ENCODE data around the gene OCA2. TPM values are rescaled to one million over a fixed set of nuclear protein-coding genes. Genes with fewer than 3 reads are reported as not detected.
A peak's percentile ranks its signal among the peaks of the same experiment; 100 is the strongest.

The OCA2 gene
- total and polyA plus RNA-seq, 4 donors: 2.6 to 7.5 (median 3.2) TPM

GRCh38 chr15:27912283-27912682 is 186.8 kb downstream of the OCA2 start:
- Histone ChIP-seq H3K27ac (ENCODE audit: low read depth, low read length) (no peak overlapping the region), H3K27me3 (ENCODE audit: control insufficient read depth, insufficient read depth, low read length) (no peaks in the 10 kb centered on the region), H3K9me3 (ENCODE audit: control insufficient read depth, insufficient read depth, low read length) (no peaks in the 10 kb centered on the region), H3K36me3 (ENCODE audit: control insufficient read depth, insufficient read depth, low read length) (no peaks in the 10 kb centered on the region), H3K4me1 (ENCODE audit: control insufficient read depth, insufficient read depth, low read length) (no peaks in the 10 kb centered on the region), H3K4me3 (ENCODE audit: low read depth, low read length) (no peak overlapping the region)
- no CpG with 5 or more reads among the region's 3 CpGs for WGBS (ENCODE audit: insufficient coverage)
- no peak for DNase-seq (ENCODE audit: low read depth in 4 of 6, low spot score in 6 of 6)

GRCh38 chr15:27906802-27907201 is 192.3 kb downstream of the OCA2 start:
- Histone ChIP-seq H3K36me3 (ENCODE audit: control insufficient read depth, insufficient read depth, low read length) (peaks cover 2% of the 10 kb centered on the region), H3K4me3 (ENCODE audit: low read depth, low read length) (no peak overlapping the region), H3K4me1 (ENCODE audit: control insufficient read depth, insufficient read depth, low read length) (peaks cover 6% of the 10 kb centered on the region), H3K27ac (ENCODE audit: low read depth, low read length) (no peak overlapping the region), H3K9me3 (ENCODE audit: control insufficient read depth, insufficient read depth, low read length) (no peaks in the 10 kb centered on the region), H3K27me3 (ENCODE audit: control insufficient read depth, insufficient read depth, low read length) (no peaks in the 10 kb centered on the region)
- DNase-seq (ENCODE audit: low read depth in 4 of 6, low spot score in 6 of 6): no peak
- no CpG with 5 or more reads among the region's 4 CpGs for whole genome bisulfite sequencing (ENCODE audit: insufficient coverage)

- Histone ChIP-seq H3K27ac (ENCODE audit: low read depth, low read length) (no peak overlapping the region), H3K27me3 (ENCODE audit: control insufficient read depth, insufficient read depth, low read length) (no peaks in the 10 kb centered on the region), H3K4me1 (ENCODE audit: control insufficient read depth, insufficient read depth, low read length) (peaks cover 6% of the 10 kb centered on the region), H3K4me3 (ENCODE audit: low read depth, low read length) (no peak overlapping the region), H3K36me3 (ENCODE audit: control insufficient read depth, insufficient read depth, low read length) (peaks cover 2% of the 10 kb centered on the region), H3K9me3 (ENCODE audit: control insufficient read depth, insufficient read depth, low read length) (no peaks in the 10 kb centered on the region)
- DNase-seq (ENCODE audit: low read depth in 4 of 6, low spot score in 6 of 6): no peak
- WGBS (ENCODE audit: insufficient coverage): 80% methylated on average over 2 of the region's 9 CpGs
Measured at GRCh38 chr15:27903405-27903804, 195.7 kb downstream of the OCA2 start.

- H3K27ac ChIP-seq (ENCODE audit: low read depth, low read length): no peak overlapping the region
- H3K4me3 ChIP-seq (ENCODE audit: low read depth, low read length): no peak overlapping the region
- H3K27me3 ChIP-seq (ENCODE audit: control insufficient read depth, insufficient read depth, low read length): no peaks in the 10 kb centered on the region
- WGBS (ENCODE audit: insufficient coverage): 90% methylated on average over 40 of the region's 43 CpGs
- no peak for DNase-seq (ENCODE audit: low read depth in 4 of 6, low spot score in 6 of 6)
- no peaks in the 10 kb centered on the region for H3K9me3 ChIP-seq (ENCODE audit: control insufficient read depth, insufficient read depth, low read length)
- H3K4me1 ChIP-seq (ENCODE audit: control insufficient read depth, insufficient read depth, low read length): peaks cover 6% of the 10 kb centered on the region
- H3K36me3 ChIP-seq (ENCODE audit: control insufficient read depth, insufficient read depth, low read length): peaks cover 2% of the 10 kb centered on the region
Measured at GRCh38 chr15:27902680-27903385, 196.3 kb downstream of the OCA2 start.

- peaks cover 2% of the 10 kb centered on the region for H3K36me3 ChIP-seq (ENCODE audit: control insufficient read depth, insufficient read depth, low read length)
- no peak overlapping the region for H3K4me3 ChIP-seq (ENCODE audit: low read depth, low read length)
- H3K4me1 ChIP-seq (ENCODE audit: control insufficient read depth, insufficient read depth, low read length): peaks cover 6% of the 10 kb centered on the region
- peak in 2 of 6 donors; percentile 25 to 41 for DNase-seq (ENCODE audit: low read depth in 4 of 6, low spot score in 6 of 6)
- no peak overlapping the region for H3K27ac ChIP-seq (ENCODE audit: low read depth, low read length)
- peaks cover 1% of the 10 kb centered on the region for H3K9me3 ChIP-seq (ENCODE audit: control insufficient read depth, insufficient read depth, low read length)
- 88% methylated on average over 3 of the region's 5 CpGs for WGBS (ENCODE audit: insufficient coverage)
- H3K27me3 ChIP-seq (ENCODE audit: control insufficient read depth, insufficient read depth, low read length): no peaks in the 10 kb centered on the region
Measured at GRCh38 chr15:27899583-27900285, 199.4 kb downstream of the OCA2 start.

GRCh38 chr15:27897481-27897880 is 201.6 kb downstream of the OCA2 start:
- no peaks in the 10 kb centered on the region for H3K36me3 ChIP-seq (ENCODE audit: control insufficient read depth, insufficient read depth, low read length)
- H3K27ac ChIP-seq (ENCODE audit: low read depth, low read length): no peak overlapping the region
- no peak for DNase-seq (ENCODE audit: low read depth in 4 of 6, low spot score in 6 of 6)
- peaks cover 1% of the 10 kb centered on the region for H3K4me1 ChIP-seq (ENCODE audit: control insufficient read depth, insufficient read depth, low read length)
- H3K27me3 ChIP-seq (ENCODE audit: control insufficient read depth, insufficient read depth, low read length): no peaks in the 10 kb centered on the region
- 81% methylated on average over 9 of the region's 9 CpGs for WGBS (ENCODE audit: insufficient coverage)
- H3K9me3 ChIP-seq (ENCODE audit: control insufficient read depth, insufficient read depth, low read length): peaks cover 5% of the 10 kb centered on the region
- no peak overlapping the region for H3K4me3 ChIP-seq (ENCODE audit: low read depth, low read length)

GRCh38 chr15:27894645-27895044 is 204.5 kb downstream of the OCA2 start:
- no peaks in the 10 kb centered on the region for H3K27me3 ChIP-seq (ENCODE audit: control insufficient read depth, insufficient read depth, low read length)
- H3K4me3 ChIP-seq (ENCODE audit: low read depth, low read length): no peak overlapping the region
- H3K9me3 ChIP-seq (ENCODE audit: control insufficient read depth, insufficient read depth, low read length): peaks cover 6% of the 10 kb centered on the region
- no CpG with 5 or more reads among the region's 1 CpG for WGBS (ENCODE audit: insufficient coverage)
- DNase-seq (ENCODE audit: low read depth in 4 of 6, low spot score in 6 of 6): no peak
- H3K36me3 ChIP-seq (ENCODE audit: control insufficient read depth, insufficient read depth, low read length): no peaks in the 10 kb centered on the region
- no peak overlapping the region for H3K27ac ChIP-seq (ENCODE audit: low read depth, low read length)
- no peaks in the 10 kb centered on the region for H3K4me1 ChIP-seq (ENCODE audit: control insufficient read depth, insufficient read depth, low read length)

- Histone ChIP-seq H3K36me3 (ENCODE audit: control insufficient read depth, insufficient read depth, low read length) (no peaks in the 10 kb centered on the region), H3K27me3 (ENCODE audit: control insufficient read depth, insufficient read depth, low read length) (no peaks in the 10 kb centered on the region), H3K4me3 (ENCODE audit: low read depth, low read length) (no peak overlapping the region), H3K27ac (ENCODE audit: low read depth, low read length) (no peak overlapping the region), H3K9me3 (ENCODE audit: control insufficient read depth, insufficient read depth, low read length) (peaks cover 7% of the 10 kb centered on the region), H3K4me1 (ENCODE audit: control insufficient read depth, insufficient read depth, low read length) (no peaks in the 10 kb centered on the region)
- 93% methylated on average over 3 of the region's 3 CpGs for WGBS (ENCODE audit: insufficient coverage)
- no peak for DNase-seq (ENCODE audit: low read depth in 4 of 6, low spot score in 6 of 6)
Measured at GRCh38 chr15:27889258-27889657, 209.9 kb downstream of the OCA2 start.

- peaks cover 3% of the 10 kb centered on the region for H3K9me3 ChIP-seq (ENCODE audit: control insufficient read depth, insufficient read depth, low read length)
- no peak overlapping the region for H3K27ac ChIP-seq (ENCODE audit: low read depth, low read length)
- no peaks in the 10 kb centered on the region for H3K27me3 ChIP-seq (ENCODE audit: control insufficient read depth, insufficient read depth, low read length)
- no peaks in the 10 kb centered on the region for H3K36me3 ChIP-seq (ENCODE audit: control insufficient read depth, insufficient read depth, low read length)
- H3K4me3 ChIP-seq (ENCODE audit: low read depth, low read length): no peak overlapping the region
- DNase-seq (ENCODE audit: low read depth in 4 of 6, low spot score in 6 of 6): peak in 2 of 6 donors; percentile 12 to 26
- H3K4me1 ChIP-seq (ENCODE audit: control insufficient read depth, insufficient read depth, low read length): no peaks in the 10 kb centered on the region
Measured at GRCh38 chr15:27885201-27885600, 213.9 kb downstream of the OCA2 start.

- no CpG with 5 or more reads among the region's 4 CpGs for WGBS (ENCODE audit: insufficient coverage)
- Histone ChIP-seq H3K36me3 (ENCODE audit: control insufficient read depth, insufficient read depth, low read length) (no peaks in the 10 kb centered on the region), H3K4me3 (ENCODE audit: low read depth, low read length) (no peak overlapping the region), H3K9me3 (ENCODE audit: control insufficient read depth, insufficient read depth, low read length) (peaks cover 3% of the 10 kb centered on the region), H3K27me3 (ENCODE audit: control insufficient read depth, insufficient read depth, low read length) (no peaks in the 10 kb centered on the region), H3K4me1 (ENCODE audit: control insufficient read depth, insufficient read depth, low read length) (no peaks in the 10 kb centered on the region), H3K27ac (ENCODE audit: low read depth, low read length) (no peak overlapping the region)
- peak in 1 of 6 donors; percentile 16 for DNase-seq (ENCODE audit: low read depth in 4 of 6, low spot score in 6 of 6)
Measured at GRCh38 chr15:27884726-27885125, 214.4 kb downstream of the OCA2 start.
